HEK293T (cell line): ENCODE measurements around the gene MAP2K5.

Experiments used
- SP1 ChIP-seq: fragments of 450-650 bp; IDR thresholded peaks from 2 replicates; pipeline ENCODE4 v1.6.1; 2017
- ZNF384 ChIP-seq: fragments of 450-650 bp; IDR thresholded peaks from 2 replicates; pipeline ENCODE4 v1.6.1; 2016

DNA sequence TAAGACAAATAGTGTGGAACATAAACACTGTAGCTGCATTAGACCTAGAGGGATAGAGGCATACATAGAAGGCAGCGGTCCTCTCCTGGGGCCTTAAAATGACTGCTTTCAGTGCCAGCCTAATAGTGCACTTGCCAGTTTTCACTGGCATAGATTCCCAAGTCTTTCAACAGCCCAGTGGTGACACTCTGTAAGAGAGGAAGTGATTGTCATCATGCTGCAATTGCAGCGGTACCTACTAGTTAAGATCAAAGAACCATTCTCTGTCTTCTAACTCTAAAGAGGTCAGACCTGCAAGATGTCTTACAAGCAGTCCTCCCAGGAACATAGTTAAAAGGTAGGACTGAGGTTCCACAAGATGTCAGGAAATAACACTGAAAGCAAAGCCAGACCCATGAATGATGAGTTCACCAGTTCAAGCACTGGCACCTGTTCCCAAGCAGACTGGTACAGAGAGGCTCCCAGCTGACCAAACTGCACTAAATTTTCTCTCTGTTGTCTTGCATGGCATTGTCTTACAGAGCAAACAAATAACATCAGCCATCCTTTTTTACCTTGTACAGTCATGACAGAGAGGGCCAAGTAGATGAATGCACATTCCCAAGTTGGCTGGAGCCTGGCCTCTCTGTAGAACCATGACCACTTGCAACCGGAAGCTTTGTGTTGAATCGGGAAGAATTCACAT, 182.3 kb downstream of the MAP2K5 start:
- TF ChIP-seq ZNF384 = no peak
- TF ChIP-seq SP1 = no peak
